Activated T-helper 1 cell treated with anti-CD3 and anti-CD28 coated beads, Interleukin-2, amount 50 U/mL, for 16 hours (primary cell): ENCODE data around the gene HPSE2.
"Not testable (repeated sequence)": the region's sequence is repeated elsewhere in the genome, so short reads cannot be mapped to it uniquely, and the experiment has no call there.

Experiments used
- DNase-seq, 2 donors: peaks; one replicate each; pipeline ENCODE4 v3.0.0-alpha.2; 2020; ENCODE audit warnings: low read depth in 1 of 2, low spot score in 1 of 2

Gene HPSE2

GRCh38 chr10:98921316-98921715 lies 314.3 kb downstream of the HPSE2 start:
- DNase-seq = no peak

GRCh38 chr10:98920807-98921206 lies 314.8 kb downstream of the HPSE2 start:
- DNase-seq = no peak

DNA sequence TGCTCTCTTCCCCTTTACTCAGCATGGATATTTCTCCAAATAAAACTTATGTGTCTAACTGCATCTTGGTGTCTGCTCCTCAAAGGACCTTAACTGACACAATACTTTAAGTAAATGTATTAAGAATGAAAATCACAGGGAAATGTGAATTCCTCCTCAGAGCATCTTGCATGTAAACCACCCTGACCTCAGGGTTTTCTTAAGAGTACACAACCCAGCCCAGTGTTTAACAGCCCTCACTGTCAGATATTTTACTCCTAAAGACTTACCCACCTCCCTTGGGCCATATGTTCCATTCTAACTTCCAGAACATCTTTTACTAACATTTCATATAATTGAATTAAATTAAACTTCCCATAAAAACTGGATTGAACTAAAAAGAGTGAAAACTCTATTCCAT lies 315.3 kb downstream of the HPSE2 start:
- DNase-seq = no peak

DNA sequence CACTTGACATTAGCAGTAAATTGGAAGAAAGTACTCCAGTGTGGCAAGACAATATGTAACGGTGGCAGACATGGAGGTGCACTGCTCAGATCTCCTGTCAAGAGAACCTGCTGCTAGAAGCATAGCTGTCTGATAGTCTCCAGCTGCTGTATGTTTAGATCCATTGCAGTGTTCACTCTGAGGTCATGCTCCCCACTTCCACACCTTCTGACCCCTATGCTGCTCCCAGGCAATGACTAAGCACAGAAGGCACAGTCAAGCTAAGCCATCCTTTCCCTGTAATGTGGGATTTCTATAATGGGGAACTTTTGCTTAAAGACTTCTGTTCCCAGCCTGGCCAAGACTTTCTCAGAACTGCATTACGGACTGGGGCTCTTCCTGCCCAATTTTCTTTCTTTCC lies 315.8 kb downstream of the HPSE2 start:
- DNase-seq = no peak

DNA sequence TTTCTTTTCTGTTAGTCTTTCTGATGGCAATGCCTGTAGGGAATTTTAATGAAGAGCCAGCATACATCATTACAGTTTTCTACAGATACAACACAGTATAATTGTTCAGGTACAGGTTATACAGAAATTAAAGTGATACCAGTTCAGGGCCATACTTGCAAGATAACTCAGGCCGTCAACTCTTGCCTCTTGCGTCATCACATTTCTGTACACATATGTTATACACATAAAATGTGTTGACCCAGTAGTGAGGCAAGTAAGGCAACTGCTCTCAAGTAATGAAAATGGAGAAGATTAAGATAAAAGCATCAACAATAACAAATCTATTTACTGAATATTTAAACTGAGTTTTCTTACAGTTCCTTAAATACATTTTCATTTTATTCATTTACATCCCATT lies 317.8 kb downstream of the HPSE2 start:
- DNase-seq = no peak

- DNase-seq = no peak
Observed at GRCh38 chr10:98916526-98917125, 319.0 kb downstream of the HPSE2 start.

DNA sequence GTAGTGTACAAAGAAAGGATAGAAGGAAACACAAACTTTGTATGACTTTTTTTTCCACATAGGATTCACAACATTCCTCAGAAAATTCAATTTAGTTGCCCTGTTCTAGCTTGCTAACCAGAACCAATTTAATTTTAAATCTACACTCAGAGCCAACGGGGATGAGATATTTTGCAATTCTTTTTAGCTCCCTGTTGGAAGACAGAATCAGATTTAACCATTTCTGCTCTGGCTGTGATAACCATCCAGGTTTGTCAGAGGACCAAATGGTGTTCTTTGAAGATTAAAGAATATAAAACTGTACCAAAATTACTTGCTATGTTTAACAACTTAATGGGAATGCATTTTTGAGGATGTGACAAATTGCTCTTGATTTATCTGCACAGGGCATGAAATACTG lies 319.7 kb downstream of the HPSE2 start:
- no peak for DNase-seq

- no peak for DNase-seq
Observed at GRCh38 chr10:98910546-98910945, 325.1 kb downstream of the HPSE2 start.

DNA sequence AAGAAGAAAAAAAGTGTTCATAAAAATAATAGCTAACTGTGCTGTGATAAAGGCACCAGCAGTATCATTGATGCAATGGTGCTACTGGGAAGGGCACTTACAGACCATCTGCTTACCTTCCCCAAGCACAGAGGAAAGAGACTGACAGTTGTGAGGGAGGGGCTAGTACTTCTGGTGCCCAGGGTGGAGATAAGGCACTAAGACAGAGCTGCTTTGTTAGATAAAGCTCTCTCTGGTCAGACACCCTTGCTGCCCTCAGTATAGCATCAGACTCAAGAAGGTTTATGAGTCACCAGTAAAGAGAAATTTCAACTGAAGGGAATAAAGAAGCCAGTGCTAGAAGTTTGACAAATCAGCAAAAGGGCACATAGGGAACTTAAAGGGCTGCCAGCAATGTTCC lies 325.6 kb downstream of the HPSE2 start:
- no peak for DNase-seq

DNA sequence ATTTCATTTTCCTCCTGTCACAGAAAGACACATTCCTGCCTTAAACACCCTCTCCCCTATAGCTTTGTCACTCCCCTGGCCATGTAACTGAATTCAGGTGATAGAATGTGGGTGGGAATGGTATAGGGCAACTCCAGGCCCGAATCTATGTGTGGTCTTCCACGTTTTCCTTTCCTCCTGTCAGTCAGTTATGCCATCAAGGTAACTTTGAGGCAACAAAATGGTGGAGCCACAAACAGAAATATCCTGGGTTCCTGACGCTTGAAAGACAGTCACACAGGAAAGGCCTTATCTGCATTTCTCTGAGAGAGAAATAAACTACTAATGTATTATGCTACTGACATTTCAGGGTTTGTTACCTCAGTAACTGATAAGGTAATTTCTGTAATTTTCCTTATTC lies 326.8 kb downstream of the HPSE2 start:
- no peak for DNase-seq

DNA sequence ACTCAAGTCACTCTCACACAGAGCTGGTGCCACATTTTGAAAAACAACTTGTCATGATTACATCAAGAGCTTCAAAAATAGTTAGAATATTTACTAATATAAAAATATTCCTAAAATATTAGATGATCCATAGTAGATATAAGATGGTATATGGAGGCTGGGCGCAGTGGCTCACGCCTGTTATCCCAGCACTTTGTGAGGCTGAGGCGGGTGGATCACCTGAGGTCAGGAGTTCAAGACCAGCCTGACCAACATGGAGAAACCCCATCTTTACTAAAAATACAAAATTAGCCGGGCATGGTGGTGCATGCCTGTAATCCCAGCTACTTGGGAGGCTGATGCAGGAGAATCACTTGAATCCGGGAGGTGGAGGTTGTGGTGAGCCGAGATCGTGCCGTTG lies 327.4 kb downstream of the HPSE2 start:
- not testable (repeated sequence) for DNase-seq

DNA sequence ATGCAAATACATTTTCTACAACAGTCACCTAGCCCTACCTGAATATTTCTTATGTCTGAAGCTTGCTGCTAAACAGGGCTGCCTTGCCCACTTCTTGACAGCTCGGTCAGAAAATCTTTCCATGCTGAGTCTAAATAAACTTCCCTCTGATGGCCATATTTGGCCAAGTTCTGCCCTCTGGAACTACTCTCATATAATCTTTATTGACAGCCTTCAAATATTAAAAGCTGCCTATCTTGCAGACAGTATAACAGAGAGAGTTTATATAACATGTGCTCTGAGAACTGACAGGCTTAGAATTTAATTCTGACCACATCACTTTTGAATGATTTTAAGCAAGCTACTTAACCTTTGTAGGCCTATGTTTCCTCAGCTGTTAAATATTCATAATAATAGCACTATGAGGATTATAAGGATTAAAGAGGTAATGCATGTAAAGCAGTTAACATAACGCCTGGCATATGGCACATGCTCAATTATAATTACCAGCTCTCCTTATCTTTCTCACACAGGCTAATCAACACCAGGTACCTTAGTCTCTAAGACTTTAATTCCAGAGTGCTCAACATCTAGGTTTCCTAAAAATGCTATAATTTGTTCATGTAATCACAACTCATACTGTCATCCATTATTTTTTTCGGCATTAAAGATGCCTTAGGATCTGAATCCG lies 334.1 kb downstream of the HPSE2 start:
- DNase-seq = no peak

GRCh38 chr10:98899018-98899417 lies 336.6 kb downstream of the HPSE2 start:
- DNase-seq = no peak

GRCh38 chr10:98892523-98892922 lies 343.1 kb downstream of the HPSE2 start:
- DNase-seq = no peak

DNA sequence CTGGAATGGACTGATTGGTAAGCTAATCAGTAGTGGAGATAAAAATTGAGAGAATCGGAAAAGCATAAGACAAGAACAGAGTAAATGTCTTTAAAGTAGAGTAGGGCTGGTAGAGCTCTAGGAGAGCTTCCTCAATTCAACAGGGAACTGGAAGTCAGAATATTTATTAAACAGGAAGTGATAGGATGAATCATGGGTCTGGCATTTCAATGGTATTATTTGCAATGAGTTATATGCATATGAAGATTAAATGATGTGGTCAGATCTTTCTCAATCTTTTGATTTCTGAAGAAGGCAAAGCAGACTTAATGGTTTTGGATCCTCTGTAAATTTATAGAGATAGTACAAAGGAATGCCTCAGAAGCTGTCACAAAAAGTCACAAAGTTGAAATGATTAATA lies 349.0 kb downstream of the HPSE2 start:
- no peak for DNase-seq

- DNase-seq = no peak
Observed at GRCh38 chr10:98885378-98885777, 350.3 kb downstream of the HPSE2 start.

DNA sequence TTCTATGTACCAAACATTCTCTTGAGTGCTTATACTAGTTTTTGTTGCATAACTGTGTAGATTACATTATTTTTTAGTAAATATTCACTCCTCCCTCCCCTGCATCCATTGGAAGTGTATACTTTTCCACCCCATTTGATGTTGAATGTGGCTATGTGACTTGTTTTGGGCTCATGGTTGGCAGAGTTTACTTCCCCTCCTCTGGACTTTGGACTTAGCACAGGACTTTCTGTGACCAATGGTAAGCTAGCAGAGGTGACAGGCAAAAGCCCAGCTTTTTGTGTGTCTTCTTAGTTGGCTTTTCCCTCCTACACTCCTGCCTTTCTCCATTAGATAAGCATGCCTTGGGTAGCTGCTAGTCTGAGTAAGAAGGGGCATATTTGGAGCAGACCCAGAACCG lies 353.9 kb downstream of the HPSE2 start:
- DNase-seq = no peak

DNA sequence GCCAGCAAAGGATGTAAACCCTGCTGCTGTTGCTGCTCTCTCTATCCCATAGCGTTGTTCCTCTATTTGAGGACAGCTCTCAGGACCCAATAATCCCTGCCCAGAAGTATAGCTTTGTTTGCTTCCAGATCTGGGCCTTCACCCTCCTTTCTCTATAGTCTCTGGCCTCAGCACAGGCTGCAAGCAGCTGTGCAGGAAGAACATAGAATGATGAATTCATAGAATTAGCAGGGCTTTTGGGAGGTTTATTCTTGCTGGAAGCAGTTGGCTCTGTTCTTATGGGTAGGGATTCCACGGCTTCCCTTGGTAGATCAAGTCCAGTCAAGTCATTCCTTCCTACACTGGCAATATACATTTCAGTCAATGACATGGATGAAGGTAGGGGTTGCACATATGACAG lies 354.7 kb downstream of the HPSE2 start:
- DNase-seq = no peak

DNA sequence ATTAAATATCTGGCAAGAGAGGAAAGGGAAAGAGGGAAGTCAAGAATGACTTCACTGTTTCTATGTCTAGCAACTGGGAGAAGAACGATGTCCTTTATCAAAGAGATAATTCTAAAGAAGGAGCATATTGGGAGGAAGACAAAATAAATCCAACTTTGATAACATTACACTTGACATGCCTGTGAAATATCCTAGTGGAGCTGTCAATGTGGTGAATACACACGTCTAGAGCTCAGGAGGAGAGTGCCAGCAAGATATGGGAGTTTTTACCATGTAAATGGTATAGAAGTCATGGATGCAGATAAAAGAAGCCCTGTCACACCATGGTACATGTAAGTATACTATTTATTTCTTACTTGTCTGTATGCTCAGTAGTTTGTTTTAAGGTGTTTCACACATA lies 356.7 kb downstream of the HPSE2 start:
- no peak for DNase-seq

GRCh38 chr10:98878418-98878817 lies 357.2 kb downstream of the HPSE2 start:
- DNase-seq = no peak

DNA sequence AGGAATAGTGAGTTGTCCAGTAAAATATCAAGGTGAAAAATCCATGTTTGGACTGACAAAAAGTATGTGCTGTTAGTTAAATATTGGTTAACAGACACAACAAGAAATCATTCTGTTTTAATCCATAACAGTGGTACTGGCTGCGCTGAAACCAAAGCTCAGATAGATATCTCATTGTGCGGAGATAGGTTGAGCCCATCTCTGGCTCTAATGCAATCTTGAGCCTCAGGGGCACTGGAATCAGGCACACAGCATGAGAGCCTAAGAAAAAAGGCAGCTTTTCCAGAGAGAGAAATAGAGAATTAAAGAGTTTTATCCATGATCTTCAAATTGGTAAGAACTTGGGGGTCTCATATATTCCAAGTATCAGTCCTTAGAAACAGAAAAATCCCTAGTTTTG lies 373.7 kb downstream of the HPSE2 start:
- no peak for DNase-seq

DNA sequence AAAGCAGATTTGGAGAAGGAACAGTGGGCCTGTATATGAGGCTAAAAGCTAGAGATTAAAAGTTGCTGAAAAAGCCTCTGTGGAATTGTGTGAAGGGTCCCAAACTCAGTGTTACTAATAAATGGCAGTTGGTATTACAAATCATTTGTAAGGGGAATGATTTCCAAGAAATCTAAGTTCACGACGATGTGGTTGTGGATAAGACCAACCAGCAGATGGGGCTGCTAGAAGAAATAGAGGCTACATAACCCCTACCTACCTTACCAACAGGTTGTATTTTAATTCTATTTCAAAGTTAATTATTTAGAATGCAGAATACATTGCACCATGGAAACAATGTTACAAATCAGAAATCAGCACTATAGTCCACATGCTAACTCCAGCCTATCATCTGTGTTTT lies 377.1 kb downstream of the HPSE2 start:
- no peak for DNase-seq
